ENCODE data around the gene UGT1A1.

DNA sequence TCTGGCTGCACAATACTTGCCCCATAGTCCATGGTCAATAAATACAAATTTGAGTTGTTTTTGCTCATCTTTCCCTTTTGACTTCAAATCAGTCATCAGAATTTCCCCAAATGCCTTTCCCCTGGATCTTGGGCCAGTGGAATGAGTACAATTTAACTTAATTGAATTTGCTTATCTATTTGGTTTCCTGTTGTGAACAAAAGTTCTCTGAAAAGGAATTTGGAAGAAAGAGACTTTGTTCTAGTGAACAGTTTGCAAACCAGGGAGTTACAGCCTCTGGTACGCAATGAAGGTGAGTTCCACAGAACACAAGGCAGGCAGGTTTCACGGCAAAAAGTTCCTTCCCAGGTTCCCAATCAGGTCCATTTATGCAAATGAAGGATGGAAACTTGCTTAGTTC is 1.2 kb upstream of the UGT1A1 start:
- TF ChIP-seq PHF8 (CRISPR knock-in tag; IDR thresholded peaks at IDR 0.05) (no peak), BCL6 (CRISPR knock-in tag; IDR thresholded peaks at IDR 0.05) (no peak), ZNF333 (CRISPR knock-in tag; IDR thresholded peaks at IDR 0.05; ENCODE audit: borderline replicate concordance) (no peak), MXI1 (IDR thresholded peaks at IDR 0.05; ENCODE audit: borderline replicate concordance, low read depth, low read length) (no peak), RFXAP (CRISPR knock-in tag; IDR thresholded peaks at IDR 0.05; ENCODE audit: borderline replicate concordance) (no peak), RARA (CRISPR knock-in tag; IDR thresholded peaks at IDR 0.05) (no peak), ZEB1 (IDR thresholded peaks at IDR 0.05; ENCODE audit: insufficient replicate concordance, low read depth) (no peak), EZH2 (conservative IDR thresholded peaks at IDR 0.05; ENCODE audit: low read depth, low read length) (no peak), PHB2 (IDR thresholded peaks at IDR 0.05; ENCODE audit: partially characterized antibody) (no peak), ZBTB8A (CRISPR knock-in tag; IDR thresholded peaks at IDR 0.05; ENCODE audit: borderline replicate concordance, low read depth) (no peak), SMAD3 (CRISPR knock-in tag; IDR thresholded peaks at IDR 0.05) (no peak)
- TF ChIP-seq, protein P1, sequence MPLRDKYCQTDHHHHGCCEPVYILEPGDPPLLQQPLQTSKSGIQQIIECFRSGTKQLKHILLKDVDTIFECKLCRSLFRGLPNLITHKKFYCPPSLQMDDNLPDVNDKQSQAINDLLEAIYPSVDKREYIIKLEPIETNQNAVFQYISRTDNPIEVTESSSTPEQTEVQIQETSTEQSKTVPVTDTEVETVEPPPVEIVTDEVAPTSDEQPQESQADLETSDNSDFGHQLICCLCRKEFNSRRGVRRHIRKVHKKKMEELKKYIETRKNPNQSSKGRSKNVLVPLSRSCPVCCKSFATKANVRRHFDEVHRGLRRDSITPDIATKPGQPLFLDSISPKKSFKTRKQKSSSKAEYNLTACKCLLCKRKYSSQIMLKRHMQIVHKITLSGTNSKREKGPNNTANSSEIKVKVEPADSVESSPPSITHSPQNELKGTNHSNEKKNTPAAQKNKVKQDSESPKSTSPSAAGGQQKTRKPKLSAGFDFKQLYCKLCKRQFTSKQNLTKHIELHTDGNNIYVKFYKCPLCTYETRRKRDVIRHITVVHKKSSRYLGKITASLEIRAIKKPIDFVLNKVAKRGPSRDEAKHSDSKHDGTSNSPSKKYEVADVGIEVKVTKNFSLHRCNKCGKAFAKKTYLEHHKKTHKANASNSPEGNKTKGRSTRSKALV (CRISPR knock-in tag; IDR thresholded peaks at IDR 0.05), result no peak
- TF ChIP-seq, protein P2, sequence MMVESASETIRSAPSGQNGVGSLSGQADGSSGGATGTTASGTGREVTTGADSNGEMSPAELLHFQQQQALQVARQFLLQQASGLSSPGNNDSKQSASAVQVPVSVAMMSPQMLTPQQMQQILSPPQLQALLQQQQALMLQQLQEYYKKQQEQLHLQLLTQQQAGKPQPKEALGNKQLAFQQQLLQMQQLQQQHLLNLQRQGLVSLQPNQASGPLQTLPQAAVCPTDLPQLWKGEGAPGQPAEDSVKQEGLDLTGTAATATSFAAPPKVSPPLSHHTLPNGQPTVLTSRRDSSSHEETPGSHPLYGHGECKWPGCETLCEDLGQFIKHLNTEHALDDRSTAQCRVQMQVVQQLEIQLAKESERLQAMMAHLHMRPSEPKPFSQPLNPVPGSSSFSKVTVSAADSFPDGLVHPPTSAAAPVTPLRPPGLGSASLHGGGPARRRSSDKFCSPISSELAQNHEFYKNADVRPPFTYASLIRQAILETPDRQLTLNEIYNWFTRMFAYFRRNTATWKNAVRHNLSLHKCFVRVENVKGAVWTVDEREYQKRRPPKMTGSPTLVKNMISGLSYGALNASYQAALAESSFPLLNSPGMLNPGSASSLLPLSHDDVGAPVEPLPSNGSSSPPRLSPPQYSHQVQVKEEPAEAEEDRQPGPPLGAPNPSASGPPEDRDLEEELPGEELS (CRISPR knock-in tag; IDR thresholded peaks at IDR 0.05), result no peak
